ENCODE data around the gene NKD2. TPM values are rescaled to one million over a fixed set of nuclear protein-coding genes. Genes with fewer than 3 reads are reported as not detected.

The NKD2 gene
- total RNA-seq, 1 donor from 2014 or later, result 1.7 TPM

- H3K27me3 ChIP-seq (ENCODE audit: control insufficient read depth, insufficient read depth, low read length), result no peaks in the 10 kb centered on the region
- no peak for DNase-seq (ENCODE audit: low read depth)
- no peak overlapping the region for H3K4me3 ChIP-seq (ENCODE audit: low read depth, low read length)
- H3K36me3 ChIP-seq (ENCODE audit: control insufficient read depth, insufficient read depth, low read length), result no peaks in the 10 kb centered on the region
- no peak for TF ChIP-seq CTCF (IDR thresholded peaks at IDR 0.05; ENCODE audit: insufficient read depth, low read length, poor library complexity, severe bottlenecking)
Observed at GRCh38 chr5:1045960-1046560, 37.5 kb downstream of the NKD2 start.

- Histone ChIP-seq H3K4me3 (ENCODE audit: low read depth, low read length) (no peak overlapping the region), H3K27me3 (ENCODE audit: control insufficient read depth, insufficient read depth, low read length) (no peaks in the 10 kb centered on the region)
- TF ChIP-seq CTCF (IDR thresholded peaks at IDR 0.05; ENCODE audit: insufficient read depth, low read length, poor library complexity, severe bottlenecking), result no peak
Observed at GRCh38 chr5:1047332-1047965, 38.8 kb downstream of the NKD2 start.

GRCh38 chr5:1048162-1048721, 39.6 kb downstream of the NKD2 start:
- no peak for DNase-seq (ENCODE audit: low read depth)
- no peaks in the 10 kb centered on the region for H3K36me3 ChIP-seq (ENCODE audit: control insufficient read depth, insufficient read depth, low read length)
- no peaks in the 10 kb centered on the region for H3K27me3 ChIP-seq (ENCODE audit: control insufficient read depth, insufficient read depth, low read length)
- no peak overlapping the region for H3K4me3 ChIP-seq (ENCODE audit: low read depth, low read length)
- no peak for TF ChIP-seq CTCF (IDR thresholded peaks at IDR 0.05; ENCODE audit: insufficient read depth, low read length, poor library complexity, severe bottlenecking)

More at GRCh38 chr5:1047332-1047965, 38.8 kb downstream of the NKD2 start:
- no peak for DNase-seq (ENCODE audit: low read depth)
- H3K36me3 ChIP-seq (ENCODE audit: control insufficient read depth, insufficient read depth, low read length), result no peaks in the 10 kb centered on the region

- TF ChIP-seq CTCF (IDR thresholded peaks at IDR 0.05; ENCODE audit: insufficient read depth, low read length, poor library complexity, severe bottlenecking), result no peak
- Histone ChIP-seq H3K4me3 (ENCODE audit: low read depth, low read length) (no peak overlapping the region), H3K36me3 (ENCODE audit: control insufficient read depth, insufficient read depth, low read length) (no peaks in the 10 kb centered on the region), H3K27me3 (ENCODE audit: control insufficient read depth, insufficient read depth, low read length) (no peaks in the 10 kb centered on the region)
- DNase-seq (ENCODE audit: low read depth), result no peak
Observed at GRCh38 chr5:1048861-1049838, 40.5 kb downstream of the NKD2 start.

GRCh38 chr5:1050423-1051365, 42.1 kb downstream of the NKD2 start:
- Histone ChIP-seq H3K36me3 (ENCODE audit: control insufficient read depth, insufficient read depth, low read length) (no peaks in the 10 kb centered on the region), H3K27me3 (ENCODE audit: control insufficient read depth, insufficient read depth, low read length) (no peaks in the 10 kb centered on the region), H3K4me3 (ENCODE audit: low read depth, low read length) (no peak overlapping the region)
- TF ChIP-seq CTCF (IDR thresholded peaks at IDR 0.05; ENCODE audit: insufficient read depth, low read length, poor library complexity, severe bottlenecking), result no peak
- DNase-seq (ENCODE audit: low read depth), result no peak
